GM12865 (cell line): Measurements from ENCODE around the gene FNDC8.

Experiments used
- DNase-seq: peaks from one replicate; pipeline ENCODE4 v3.0.0; 2010; ENCODE audit warnings: low read depth
- H3K4me3 ChIP-seq: 2 replicates; pipeline ENCODE4 v1.5.1; 2011; ENCODE audit warnings: mild to moderate bottlenecking, low read depth, low read length, control low read depth
- TF ChIP-seq, protein P1 (sequence below): IDR thresholded peaks from 2 replicates; pipeline ENCODE4 v1.5.1; 2011; ENCODE audit warnings: low read length, control low read depth, low read depth, inconsistent platforms; ENCODE audit not compliant: insufficient read depth; ENCODE audit errors: missing control alignments

FNDC8 gene

DNA sequence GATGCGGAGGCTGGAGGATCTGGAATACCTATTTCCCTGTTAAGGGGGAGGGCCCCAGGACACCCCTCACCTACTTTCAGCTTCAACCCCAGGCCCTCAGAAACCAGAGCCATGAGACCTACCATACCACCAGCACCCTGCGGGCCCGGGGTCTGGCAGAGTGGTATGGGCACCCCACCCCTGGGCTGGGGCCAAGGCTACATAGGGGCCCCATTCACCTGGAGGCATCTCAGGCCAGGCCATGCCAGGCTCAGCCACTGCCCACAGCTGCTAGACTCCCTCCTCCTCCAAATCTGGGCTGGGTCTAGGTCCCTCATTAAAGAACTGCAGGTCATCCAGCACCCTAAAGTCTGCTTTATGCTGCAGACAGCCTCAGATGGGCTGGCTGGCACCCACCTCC lies 9.0 kb downstream of the FNDC8 start:
- TF ChIP-seq, protein P1, sequence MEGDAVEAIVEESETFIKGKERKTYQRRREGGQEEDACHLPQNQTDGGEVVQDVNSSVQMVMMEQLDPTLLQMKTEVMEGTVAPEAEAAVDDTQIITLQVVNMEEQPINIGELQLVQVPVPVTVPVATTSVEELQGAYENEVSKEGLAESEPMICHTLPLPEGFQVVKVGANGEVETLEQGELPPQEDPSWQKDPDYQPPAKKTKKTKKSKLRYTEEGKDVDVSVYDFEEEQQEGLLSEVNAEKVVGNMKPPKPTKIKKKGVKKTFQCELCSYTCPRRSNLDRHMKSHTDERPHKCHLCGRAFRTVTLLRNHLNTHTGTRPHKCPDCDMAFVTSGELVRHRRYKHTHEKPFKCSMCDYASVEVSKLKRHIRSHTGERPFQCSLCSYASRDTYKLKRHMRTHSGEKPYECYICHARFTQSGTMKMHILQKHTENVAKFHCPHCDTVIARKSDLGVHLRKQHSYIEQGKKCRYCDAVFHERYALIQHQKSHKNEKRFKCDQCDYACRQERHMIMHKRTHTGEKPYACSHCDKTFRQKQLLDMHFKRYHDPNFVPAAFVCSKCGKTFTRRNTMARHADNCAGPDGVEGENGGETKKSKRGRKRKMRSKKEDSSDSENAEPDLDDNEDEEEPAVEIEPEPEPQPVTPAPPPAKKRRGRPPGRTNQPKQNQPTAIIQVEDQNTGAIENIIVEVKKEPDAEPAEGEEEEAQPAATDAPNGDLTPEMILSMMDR, result no peak
- no peak overlapping the region for H3K4me3 ChIP-seq
- DNase-seq, result no peak

DNA sequence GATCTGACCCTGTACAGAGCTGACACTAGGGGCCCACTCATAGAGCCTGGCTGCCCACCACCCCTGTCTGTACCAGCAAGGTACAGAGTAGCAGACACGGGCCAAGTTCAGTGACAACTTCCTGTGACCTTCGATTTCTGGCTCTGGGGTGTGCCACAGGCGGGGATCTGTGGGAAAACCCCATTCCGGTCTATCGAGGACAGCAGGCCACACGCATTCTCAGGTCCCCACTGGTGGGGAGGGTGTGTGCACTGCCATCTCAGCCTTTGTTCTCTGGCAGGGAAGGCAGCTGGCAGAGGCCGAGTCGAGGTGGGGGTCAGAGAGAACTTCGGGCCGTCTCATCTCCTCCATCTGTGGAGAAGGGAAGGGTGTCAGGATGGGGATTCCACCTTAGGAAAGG lies 10.7 kb downstream of the FNDC8 start:
- TF ChIP-seq, protein P1, result no peak
- no peak overlapping the region for H3K4me3 ChIP-seq
- no peak for DNase-seq

DNA sequence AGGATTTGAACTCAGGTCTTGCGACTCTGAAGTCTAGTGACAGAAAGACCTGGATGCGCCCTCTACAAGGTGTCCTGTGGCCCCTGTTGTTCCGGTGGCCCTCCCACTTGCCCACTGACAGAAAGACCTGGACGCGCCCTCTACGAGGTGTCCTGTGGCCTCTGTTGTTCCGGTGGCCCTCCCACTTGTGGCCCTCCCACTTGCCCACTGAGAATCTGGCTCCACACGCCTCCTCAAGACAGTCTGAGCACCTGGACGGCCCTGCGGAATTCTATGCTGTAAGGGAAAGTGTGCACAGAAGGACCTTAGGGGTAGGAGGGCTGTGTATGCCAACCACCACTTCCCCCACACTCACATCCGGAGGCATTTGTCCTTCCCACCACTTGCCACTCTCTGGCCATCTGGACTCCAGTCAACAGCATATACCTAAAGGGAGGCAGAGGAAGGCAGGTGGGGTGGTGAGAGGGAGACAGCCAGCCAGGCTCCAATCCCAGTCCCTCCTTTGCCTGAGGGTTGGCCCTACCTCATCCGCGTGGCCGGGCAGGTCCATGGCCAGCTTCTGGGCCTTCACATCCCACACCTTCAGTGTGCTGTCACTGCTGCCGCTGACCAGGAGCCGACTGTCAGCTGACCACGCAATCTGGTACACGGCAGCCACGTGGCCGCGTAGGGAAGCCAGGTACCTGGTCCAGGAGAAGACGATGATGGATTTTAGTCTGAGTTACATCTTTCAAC lies 11.6 kb downstream of the FNDC8 start:
- DNase-seq, result no peak
- TF ChIP-seq, protein P1, result no peak
- no peak overlapping the region for H3K4me3 ChIP-seq

DNA sequence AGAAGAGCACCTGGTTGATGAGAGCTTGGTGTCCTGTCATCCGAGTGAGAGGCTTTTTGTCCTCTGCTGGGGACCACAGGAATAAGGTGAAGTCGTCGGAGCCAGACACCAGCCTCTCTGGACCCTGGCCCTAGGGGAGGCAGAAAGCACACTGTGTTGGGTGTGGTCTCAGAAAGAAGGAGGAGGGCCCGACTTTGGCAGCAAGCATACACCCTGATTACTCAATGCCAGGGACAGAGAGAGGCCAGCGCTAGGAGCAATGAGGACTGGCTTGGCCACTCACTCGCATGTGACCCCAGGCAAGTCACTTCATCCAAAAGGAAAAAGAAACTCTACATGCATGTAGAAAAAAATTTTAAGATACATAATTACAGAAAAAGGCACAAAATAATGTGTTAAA lies 13.9 kb downstream of the FNDC8 start:
- TF ChIP-seq, protein P1, result no peak
- no peak overlapping the region for H3K4me3 ChIP-seq
- DNase-seq, result no peak

DNA sequence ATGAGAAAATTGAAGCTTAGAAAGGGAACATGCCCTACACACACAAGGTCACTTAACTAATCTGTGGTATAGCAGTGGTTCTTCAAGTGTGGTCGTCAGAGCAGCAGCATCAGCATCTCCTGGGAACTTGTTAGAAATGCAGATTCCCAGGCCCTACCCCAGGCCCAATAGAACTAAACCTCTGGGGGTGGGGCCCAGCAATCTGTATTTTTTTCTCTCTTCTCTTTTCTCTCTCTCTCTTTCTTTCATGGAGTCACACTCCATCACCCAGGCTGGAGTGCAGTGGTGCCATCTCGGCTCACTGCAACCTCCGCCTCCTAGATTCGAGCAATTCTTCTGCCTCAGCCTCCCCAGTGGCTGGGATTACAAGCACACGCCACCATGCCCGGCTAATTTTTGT lies 16.8 kb downstream of the FNDC8 start:
- no peak overlapping the region for H3K4me3 ChIP-seq
- no peak for DNase-seq
- TF ChIP-seq, protein P1, result no peak

DNA sequence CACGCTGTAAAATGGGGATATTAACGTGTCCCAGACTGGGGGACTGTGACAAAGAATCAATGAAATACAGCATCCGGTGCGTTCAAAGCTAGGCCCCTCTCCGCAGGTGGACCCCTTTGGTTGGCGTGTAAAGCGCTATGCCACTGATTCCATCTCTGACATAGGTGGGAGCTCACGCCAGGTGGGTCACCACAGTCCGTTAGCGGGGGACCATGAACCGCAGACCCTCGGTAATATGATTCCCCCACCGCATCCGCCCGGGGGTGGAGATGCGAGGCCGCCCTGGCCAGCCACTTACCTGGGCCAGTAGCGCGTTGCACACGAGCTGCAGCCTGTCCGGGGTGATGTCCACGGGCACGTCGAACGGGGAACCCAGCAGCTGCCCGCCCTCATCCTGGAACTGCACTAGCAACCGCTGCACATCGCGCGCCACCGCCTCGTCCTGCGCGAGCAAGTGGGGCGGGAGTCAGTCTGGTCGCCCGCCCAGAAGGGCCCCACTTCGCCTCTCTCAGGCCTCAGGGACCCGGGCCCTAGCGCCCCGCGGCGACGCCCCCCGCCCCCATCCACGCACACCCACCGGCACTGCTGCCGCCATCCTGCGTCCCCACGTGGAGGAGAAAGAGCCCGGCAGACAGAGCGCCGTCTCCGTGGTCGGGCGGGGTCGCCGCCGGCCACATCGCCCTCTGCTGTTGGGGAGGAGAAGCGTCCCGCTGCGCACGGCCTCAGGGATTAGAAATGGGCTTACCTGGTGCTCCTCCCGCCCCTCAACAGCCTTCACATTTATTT lies 20.5 kb downstream of the FNDC8 start, which contains the start of gene NLE1:
Gene NLE1 (minus strand): TSS at position 623 of the 786 bp plus-strand sequence. CDS start 28 bp downstream, at position 595.
- DNase-seq, result peak; percentile 92
- TF ChIP-seq, protein P1, result peak; percentile 97
- peak within 1 kb of the TSS; percentile 96 for H3K4me3 ChIP-seq
